Measurements from ENCODE around the gene GRB2. TPM values are rescaled to one million over a fixed set of nuclear protein-coding genes. Genes with fewer than 3 reads are reported as not detected.

GRB2 gene
- total RNA-seq, 2 donors from 2014 or later = 85.5 to 86.6 TPM

DNA sequence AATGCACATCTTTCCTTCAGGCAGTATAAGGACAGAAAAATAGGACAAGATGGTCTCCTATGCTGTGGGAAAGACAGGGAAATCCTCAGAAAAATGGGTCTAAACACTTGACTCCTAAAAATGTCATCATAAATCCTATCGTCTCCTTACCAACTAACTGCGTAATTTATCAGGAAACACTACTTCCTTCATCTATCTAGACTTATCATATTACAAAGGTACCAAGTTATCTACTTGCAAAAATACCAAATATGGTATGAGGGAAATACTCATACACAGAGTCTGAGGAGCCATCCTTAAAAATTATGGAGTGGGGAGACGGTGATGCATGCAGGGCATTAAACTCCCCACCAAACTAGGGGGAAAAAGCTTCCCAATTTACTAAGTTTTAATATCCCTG lies 44.1 kb downstream of the GRB2 start:
- peaks cover 5% of the 10 kb centered on the region for H3K4me1 ChIP-seq (ENCODE audit: control insufficient read depth, insufficient read depth, low read length)
- 57 to 61% methylated on average over 2 to 3 of the region's 3 CpGs for WGBS, 2 experiments (ENCODE audit: insufficient coverage in 1 of 2, insufficient read length in 1 of 2)
- no peak for DNase-seq
- H3K27me3 ChIP-seq (ENCODE audit: control insufficient read depth, insufficient read depth, low read length, poor library complexity, severe bottlenecking) = no peaks in the 10 kb centered on the region
- H3K9ac ChIP-seq (ENCODE audit: extremely low read depth, low read length, poor library complexity, severe bottlenecking) = no peak overlapping the region
- TF ChIP-seq, protein P1, sequence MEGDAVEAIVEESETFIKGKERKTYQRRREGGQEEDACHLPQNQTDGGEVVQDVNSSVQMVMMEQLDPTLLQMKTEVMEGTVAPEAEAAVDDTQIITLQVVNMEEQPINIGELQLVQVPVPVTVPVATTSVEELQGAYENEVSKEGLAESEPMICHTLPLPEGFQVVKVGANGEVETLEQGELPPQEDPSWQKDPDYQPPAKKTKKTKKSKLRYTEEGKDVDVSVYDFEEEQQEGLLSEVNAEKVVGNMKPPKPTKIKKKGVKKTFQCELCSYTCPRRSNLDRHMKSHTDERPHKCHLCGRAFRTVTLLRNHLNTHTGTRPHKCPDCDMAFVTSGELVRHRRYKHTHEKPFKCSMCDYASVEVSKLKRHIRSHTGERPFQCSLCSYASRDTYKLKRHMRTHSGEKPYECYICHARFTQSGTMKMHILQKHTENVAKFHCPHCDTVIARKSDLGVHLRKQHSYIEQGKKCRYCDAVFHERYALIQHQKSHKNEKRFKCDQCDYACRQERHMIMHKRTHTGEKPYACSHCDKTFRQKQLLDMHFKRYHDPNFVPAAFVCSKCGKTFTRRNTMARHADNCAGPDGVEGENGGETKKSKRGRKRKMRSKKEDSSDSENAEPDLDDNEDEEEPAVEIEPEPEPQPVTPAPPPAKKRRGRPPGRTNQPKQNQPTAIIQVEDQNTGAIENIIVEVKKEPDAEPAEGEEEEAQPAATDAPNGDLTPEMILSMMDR (conservative IDR thresholded peaks at IDR 0.05) = no peak
- peaks cover 12% of the 10 kb centered on the region for H3K36me3 Mint-ChIP-seq (ENCODE audit: low read depth)
- no peak overlapping the region for H3K4me3 Mint-ChIP-seq
- no peaks in the 10 kb centered on the region for H3K9me3 Mint-ChIP-seq
- H3K4me3 ChIP-seq (ENCODE audit: low read length) = no peak overlapping the region
- no peaks in the 10 kb centered on the region for H3K27me3 Mint-ChIP-seq (ENCODE audit: insufficient read depth)
- H3K4me1 Mint-ChIP-seq = peaks cover 34% of the 10 kb centered on the region
- H3K27ac Mint-ChIP-seq = no peak overlapping the region
- H3K36me3 ChIP-seq (ENCODE audit: control insufficient read depth, insufficient read depth, low read length) = no peaks in the 10 kb centered on the region
- H3K27ac ChIP-seq (ENCODE audit: low read depth, low read length) = no peak overlapping the region
- H3K9me3 ChIP-seq (ENCODE audit: control insufficient read depth, low read length) = no peaks in the 10 kb centered on the region

GRCh38 chr17:75356260-75356937 lies 49.1 kb downstream of the GRB2 start:
- Mint-ChIP-seq H3K27me3 (ENCODE audit: insufficient read depth) (no peaks in the 10 kb centered on the region), H3K4me1 (peaks cover 18% of the 10 kb centered on the region), H3K27ac (no peak overlapping the region), H3K4me3 (no peak overlapping the region), H3K9me3 (peaks cover 10% of the 10 kb centered on the region), H3K36me3 (ENCODE audit: low read depth) (peaks cover 28% of the 10 kb centered on the region)
- no peaks in the 10 kb centered on the region for H3K27me3 ChIP-seq (ENCODE audit: control insufficient read depth, insufficient read depth, low read length, poor library complexity, severe bottlenecking)
- TF ChIP-seq, protein P1 (conservative IDR thresholded peaks at IDR 0.05) = no peak
- H3K4me3 ChIP-seq (ENCODE audit: low read length) = no peak overlapping the region
- H3K36me3 ChIP-seq (ENCODE audit: control insufficient read depth, insufficient read depth, low read length) = peaks cover 4% of the 10 kb centered on the region
- H3K9ac ChIP-seq (ENCODE audit: extremely low read depth, low read length, poor library complexity, severe bottlenecking) = no peak overlapping the region
- no peaks in the 10 kb centered on the region for H3K4me1 ChIP-seq (ENCODE audit: control insufficient read depth, insufficient read depth, low read length)
- WGBS, 2 experiments (ENCODE audit: insufficient coverage in 1 of 2, insufficient read length in 1 of 2) = 84% methylated on average over 8 of the region's 9 CpGs
- DNase-seq = peak; percentile 19
- H3K27ac ChIP-seq (ENCODE audit: low read depth, low read length) = no peak overlapping the region
- H3K9me3 ChIP-seq (ENCODE audit: control insufficient read depth, low read length) = peaks cover 6% of the 10 kb centered on the region

DNA sequence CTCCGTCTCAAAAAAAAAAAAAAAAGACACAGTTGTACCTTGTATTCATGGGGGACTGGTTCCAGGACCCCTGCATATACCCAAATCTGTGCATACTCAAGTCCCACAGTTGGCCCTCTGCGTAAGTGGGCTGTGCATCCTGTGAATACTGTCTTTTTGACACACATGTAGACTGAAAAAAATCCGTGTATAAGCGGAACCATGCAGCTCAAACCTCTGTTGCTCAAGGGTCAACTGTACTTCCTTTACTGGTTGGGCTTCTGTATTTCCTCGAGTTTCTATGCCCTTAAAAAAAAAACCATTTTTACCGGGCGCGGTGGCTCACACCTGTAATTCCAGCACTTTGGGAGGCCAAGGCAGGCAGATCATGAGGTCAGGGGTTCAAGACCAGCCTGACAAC lies 52.3 kb downstream of the GRB2 start:
- 83 to 97% methylated on average over 7 to 8 of the region's 8 CpGs for WGBS, 2 experiments (ENCODE audit: insufficient coverage in 1 of 2, insufficient read length in 1 of 2)
- TF ChIP-seq, protein P1 (conservative IDR thresholded peaks at IDR 0.05) = no peak
- H3K27ac Mint-ChIP-seq = no peak overlapping the region

More for the DNA sequence above, 52.3 kb downstream of the GRB2 start:
- Histone ChIP-seq H3K36me3 (ENCODE audit: control insufficient read depth, insufficient read depth, low read length) (peaks cover 8% of the 10 kb centered on the region), H3K27ac (ENCODE audit: low read depth, low read length) (no peak overlapping the region), H3K4me3 (ENCODE audit: low read length) (no peak overlapping the region), H3K9me3 (ENCODE audit: control insufficient read depth, low read length) (peaks cover 6% of the 10 kb centered on the region), H3K27me3 (ENCODE audit: control insufficient read depth, insufficient read depth, low read length, poor library complexity, severe bottlenecking) (no peaks in the 10 kb centered on the region), H3K9ac (ENCODE audit: extremely low read depth, low read length, poor library complexity, severe bottlenecking) (no peak overlapping the region), H3K4me1 (ENCODE audit: control insufficient read depth, insufficient read depth, low read length) (peaks cover 3% of the 10 kb centered on the region)
- Mint-ChIP-seq H3K4me1 (peaks cover 31% of the 10 kb centered on the region), H3K4me3 (no peak overlapping the region), H3K27me3 (ENCODE audit: insufficient read depth) (no peaks in the 10 kb centered on the region), H3K9me3 (peaks cover 10% of the 10 kb centered on the region), H3K36me3 (ENCODE audit: low read depth) (peaks cover 26% of the 10 kb centered on the region)
- DNase-seq = no peak

All from endodermal cell (in vitro differentiated cells).